DND-41 (cell line): Measurements from ENCODE around the gene COG2.

Experiments used
- ATAC-seq: fragments of 200-7000 bp; cut with Tn5 transposase; 3 replicates; pipeline ENCODE4 v1.9.1; 2021; ENCODE audit warnings: low read depth; ENCODE audit not compliant: insufficient read depth
- DNase-seq: peaks from one replicate; pipeline ENCODE4 v3.0.0-alpha.2; 2020
- H2AFZ ChIP-seq: 2 replicates; pipeline ENCODE4 v1.6.0; 2012; ENCODE audit warnings: low read depth, low read length
- H3K27ac ChIP-seq: 2 replicates; pipeline ENCODE4 v1.5.1; 2012; ENCODE audit warnings: low read length, inconsistent platforms
- H3K27me3 ChIP-seq: fragments of 200-600 bp; sonication (generic); 2 replicates; pipeline ENCODE4 v1.6.0; 2012; ENCODE audit warnings: low read length, mild to moderate bottlenecking, inconsistent platforms; ENCODE audit not compliant: insufficient read depth, poor library complexity
- H3K36me3 ChIP-seq: 2 replicates; pipeline ENCODE4 v1.5.1; 2012; ENCODE audit warnings: low read length, inconsistent platforms; ENCODE audit not compliant: insufficient read depth
- H3K4me1 ChIP-seq: 2 replicates; pipeline ENCODE4 v1.5.1; 2012; ENCODE audit warnings: mild to moderate bottlenecking, low read length; ENCODE audit not compliant: insufficient read depth
- H3K4me2 ChIP-seq: 2 replicates; pipeline ENCODE4 v1.6.0; 2012; ENCODE audit warnings: mild to moderate bottlenecking, moderate library complexity, low read length, inconsistent platforms; ENCODE audit not compliant: insufficient read depth
- H3K4me3 ChIP-seq, 2 experiments: fragments of 200-600 bp in 1 of 2; shearing (Covaris generic) in 1 of 2; 2 replicates each; pipeline ENCODE4 v1.5.1; 2012 to 2016; ENCODE audit warnings: inconsistent platforms in 2 of 2, low read length in 2 of 2, mild to moderate bottlenecking in 2 of 2, low read depth in 1 of 2, moderate library complexity in 1 of 2
- H3K79me2 ChIP-seq: 2 replicates; pipeline ENCODE4 v1.6.0; 2012; ENCODE audit warnings: low read length, inconsistent platforms; ENCODE audit not compliant: insufficient read depth
- H3K9ac ChIP-seq: 2 replicates; pipeline ENCODE4 v1.6.0; 2012; ENCODE audit warnings: low read depth, mild to moderate bottlenecking, inconsistent platforms, low read length, moderate library complexity
- H3K9me3 ChIP-seq: 2 replicates; pipeline ENCODE4 v1.5.1; 2012; ENCODE audit warnings: low read length, moderate library complexity, mild to moderate bottlenecking, inconsistent platforms; ENCODE audit not compliant: insufficient read depth, severe bottlenecking
- H4K20me1 ChIP-seq: 2 replicates; pipeline ENCODE4 v1.6.0; 2012; ENCODE audit warnings: low read length; ENCODE audit not compliant: insufficient read depth
- CTCF ChIP-seq: IDR thresholded peaks from 2 replicates; pipeline ENCODE4 v1.5.1; 2012; ENCODE audit warnings: borderline replicate concordance, low read length, moderate library complexity, mild to moderate bottlenecking; ENCODE audit not compliant: poor library complexity, severe bottlenecking; ENCODE audit errors: extremely low read depth
- EZH2 ChIP-seq: IDR thresholded peaks from 3 replicates; pipeline ENCODE4 v1.6.1; 2012; ENCODE audit warnings: borderline replicate concordance, low read depth, mild to moderate bottlenecking, moderate library complexity, low read length, inconsistent platforms; ENCODE audit not compliant: severe bottlenecking

Gene COG2

GRCh38 chr1:230641346-230641745, 935 bp upstream of the COG2 start:
- Histone ChIP-seq H4K20me1 (peaks cover 24% of the 10 kb centered on the region; the same call in 1 of the 2 replicates), H3K9me3 (no peaks in the 10 kb centered on the region), H3K4me1 (peaks cover 25% of the 10 kb centered on the region), H2AFZ (peak overlapping the region; percentile 87; the same call in 1 of the 2 replicates), H3K4me3 (no peak overlapping the region), H3K27me3 (peaks cover 15% of the 10 kb centered on the region), H3K79me2 (peaks cover 40% of the 10 kb centered on the region), H3K27ac (no peak overlapping the region), H3K36me3 (peaks cover 3% of the 10 kb centered on the region; the same call in 1 of the 2 replicates), H3K4me2 (no peak overlapping the region), H3K9ac (no peak overlapping the region)
- no peak for DNase-seq
- TF ChIP-seq CTCF: no peak
- TF ChIP-seq EZH2: no peak
- no peak for ATAC-seq

- H4K20me1 ChIP-seq: peaks cover 29% of the 10 kb centered on the region; the same call in 1 of the 2 replicates
- TF ChIP-seq CTCF: no peak
- TF ChIP-seq EZH2: no peak
- peak overlapping the region; percentile 60; the same call in 1 of the 2 replicates for H3K4me2 ChIP-seq
- peaks cover 10% of the 10 kb centered on the region for H3K27me3 ChIP-seq
- peaks cover 5% of the 10 kb centered on the region; the same call in 1 of the 2 replicates for H3K36me3 ChIP-seq
- peaks cover 25% of the 10 kb centered on the region for H3K4me1 ChIP-seq
- DNase-seq (no peak), ATAC-seq (no peak)
- H3K27ac ChIP-seq: peak overlapping the region; percentile 25; the same call in 1 of the 2 replicates
- H3K4me3 ChIP-seq: peak overlapping the region in 1 of 2 experiments; percentile 65; a peak in 2 of 4 replicates
- H3K9ac ChIP-seq: no peak overlapping the region
- peaks cover 45% of the 10 kb centered on the region for H3K79me2 ChIP-seq
- no peaks in the 10 kb centered on the region for H3K9me3 ChIP-seq
- H2AFZ ChIP-seq: peak overlapping the region; percentile 87
Observed at GRCh38 chr1:230641900-230642262, 400 bp upstream of the COG2 start.

- Histone ChIP-seq H3K27me3 (no peaks in the 10 kb centered on the region), H2AFZ (no peak overlapping the region), H3K79me2 (peaks cover 64% of the 10 kb centered on the region), H3K4me2 (peak overlapping the region; percentile 80), H3K4me1 (peaks cover 25% of the 10 kb centered on the region), H3K9me3 (no peaks in the 10 kb centered on the region), H3K9ac (peak overlapping the region; percentile 62; the same call in 1 of the 2 replicates), H3K36me3 (peaks cover 5% of the 10 kb centered on the region; the same call in 1 of the 2 replicates), H3K4me3 (peak overlapping the region; percentile 43 to 65; a peak in 3 of 4 replicates), H3K27ac (no peak overlapping the region), H4K20me1 (peaks cover 35% of the 10 kb centered on the region; the same call in 1 of the 2 replicates)
- ATAC-seq (no peak), DNase-seq (no peak)
- TF ChIP-seq EZH2 (no peak), CTCF (no peak)
Observed at GRCh38 chr1:230643908-230644307, 1.6 kb downstream of the COG2 start.
